Measurements from ENCODE around the gene WASHC4.

Gene WASHC4

DNA sequence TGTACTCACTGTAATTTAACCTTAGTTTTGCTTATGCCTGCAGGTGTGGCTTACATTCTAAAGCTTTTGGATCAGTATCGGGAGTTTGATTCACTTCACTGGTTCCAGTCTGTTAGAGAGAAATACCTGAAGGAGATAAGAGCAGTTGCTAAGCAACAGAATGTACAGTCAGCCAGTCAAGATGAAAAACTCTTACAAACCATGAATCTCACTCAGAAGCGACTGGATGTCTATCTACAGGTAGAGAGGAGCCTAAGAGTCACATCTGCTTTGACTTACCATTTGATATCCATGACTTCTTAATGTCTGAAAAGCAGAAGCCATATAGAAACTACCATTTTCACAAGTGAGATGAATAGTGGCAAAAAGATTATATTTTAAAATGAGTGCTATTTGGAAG is 56.5 kb downstream of the WASHC4 start:
- no peak overlapping the region for H3K27ac ChIP-seq
- TF ChIP-seq CTCF (IDR thresholded peaks at IDR 0.05): no peak
- H3K4me3 ChIP-seq: no peak overlapping the region
- DNase-seq (ENCODE audit: low spot score): no peak

GRCh38 chr12:105166736-105167135 is 59.2 kb downstream of the WASHC4 start:
- Histone ChIP-seq H3K27ac (no peak overlapping the region), H3K4me3 (no peak overlapping the region)
- TF ChIP-seq CTCF (IDR thresholded peaks at IDR 0.05): no peak
- DNase-seq (ENCODE audit: low spot score): no peak

DNA sequence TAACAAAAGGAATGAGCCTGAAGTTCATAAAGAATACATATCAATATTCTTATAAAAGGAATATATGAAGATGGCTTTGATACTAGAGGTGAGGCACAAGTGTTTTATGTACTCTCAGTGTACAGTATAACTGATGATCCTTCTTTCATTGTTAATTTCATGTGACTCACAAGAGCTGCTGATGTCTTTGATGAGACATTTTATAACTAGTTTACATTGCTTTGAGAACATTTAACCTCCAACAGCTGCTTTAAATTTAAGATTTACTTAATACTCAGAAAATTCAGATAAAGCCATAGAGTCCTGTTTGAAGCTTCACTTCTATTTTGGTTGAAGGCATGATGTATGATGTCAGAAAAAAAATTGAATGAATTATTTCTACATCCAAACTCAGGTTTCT is 59.8 kb downstream of the WASHC4 start:
- no peak for TF ChIP-seq CTCF (IDR thresholded peaks at IDR 0.05)
- no peak overlapping the region for H3K27ac ChIP-seq
- no peak for DNase-seq (ENCODE audit: low spot score)
- H3K4me3 ChIP-seq: no peak overlapping the region

- no peak overlapping the region for H3K4me3 ChIP-seq
- TF ChIP-seq CTCF (IDR thresholded peaks at IDR 0.05): no peak
- DNase-seq (ENCODE audit: low spot score): no peak
- H3K27ac ChIP-seq: no peak overlapping the region
Observed at GRCh38 chr12:105168006-105168405, 60.5 kb downstream of the WASHC4 start.

GRCh38 chr12:105170139-105170538 is 62.6 kb downstream of the WASHC4 start:
- H3K4me3 ChIP-seq: no peak overlapping the region
- TF ChIP-seq CTCF (IDR thresholded peaks at IDR 0.05): no peak
- no peak overlapping the region for H3K27ac ChIP-seq
- DNase-seq (ENCODE audit: low spot score): no peak

DNA sequence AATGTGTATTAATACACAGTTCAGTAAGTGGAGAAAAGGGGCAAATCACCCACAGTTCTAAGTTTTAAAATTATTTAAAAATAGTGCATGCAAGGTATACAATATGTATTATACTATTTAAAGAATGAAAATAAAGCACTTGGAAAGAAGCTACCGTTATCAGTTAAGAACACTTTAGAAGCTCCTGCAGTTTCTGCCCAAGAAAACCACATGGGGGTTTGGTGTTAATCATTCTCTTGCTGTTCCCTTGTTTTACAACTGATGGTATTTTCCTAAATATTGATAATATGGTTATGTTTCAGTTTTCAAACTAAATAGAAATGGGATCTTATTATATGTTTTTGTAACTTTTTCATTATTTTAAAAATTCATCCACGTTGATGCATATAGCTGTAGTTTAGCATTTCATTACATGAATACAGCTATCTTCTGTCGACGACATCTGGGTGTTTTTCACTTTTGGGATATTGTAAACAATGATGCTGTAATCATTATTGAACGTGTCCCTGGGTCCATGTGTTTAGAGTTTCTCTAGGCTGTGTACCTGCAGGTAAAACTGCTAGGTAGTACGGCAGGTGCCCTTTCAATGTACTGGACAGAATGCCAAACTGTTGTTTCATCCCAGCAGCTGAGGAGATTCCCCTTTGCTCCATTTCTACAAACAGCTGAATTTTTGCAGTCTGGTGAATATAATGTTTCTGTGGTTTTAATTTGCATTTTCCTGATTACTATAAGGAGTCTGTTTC is 64.3 kb downstream of the WASHC4 start:
- H3K27ac ChIP-seq: no peak overlapping the region

More for the DNA sequence above, 64.3 kb downstream of the WASHC4 start:
- no peak for DNase-seq (ENCODE audit: low spot score)
- H3K4me3 ChIP-seq: no peak overlapping the region
- TF ChIP-seq CTCF (IDR thresholded peaks at IDR 0.05): no peak
